HG03039 (cell line): ENCODE measurements around the gene AFP.

ENCODE experiments used
- ATAC-seq: cut with Tn5 transposase; IDR thresholded peaks from one replicate; pipeline ENCODE4 v1.9.1; 2021; ENCODE audit warnings: mild to moderate bottlenecking, moderate library complexity; ENCODE audit not compliant: unreplicated experiment

Gene AFP

DNA sequence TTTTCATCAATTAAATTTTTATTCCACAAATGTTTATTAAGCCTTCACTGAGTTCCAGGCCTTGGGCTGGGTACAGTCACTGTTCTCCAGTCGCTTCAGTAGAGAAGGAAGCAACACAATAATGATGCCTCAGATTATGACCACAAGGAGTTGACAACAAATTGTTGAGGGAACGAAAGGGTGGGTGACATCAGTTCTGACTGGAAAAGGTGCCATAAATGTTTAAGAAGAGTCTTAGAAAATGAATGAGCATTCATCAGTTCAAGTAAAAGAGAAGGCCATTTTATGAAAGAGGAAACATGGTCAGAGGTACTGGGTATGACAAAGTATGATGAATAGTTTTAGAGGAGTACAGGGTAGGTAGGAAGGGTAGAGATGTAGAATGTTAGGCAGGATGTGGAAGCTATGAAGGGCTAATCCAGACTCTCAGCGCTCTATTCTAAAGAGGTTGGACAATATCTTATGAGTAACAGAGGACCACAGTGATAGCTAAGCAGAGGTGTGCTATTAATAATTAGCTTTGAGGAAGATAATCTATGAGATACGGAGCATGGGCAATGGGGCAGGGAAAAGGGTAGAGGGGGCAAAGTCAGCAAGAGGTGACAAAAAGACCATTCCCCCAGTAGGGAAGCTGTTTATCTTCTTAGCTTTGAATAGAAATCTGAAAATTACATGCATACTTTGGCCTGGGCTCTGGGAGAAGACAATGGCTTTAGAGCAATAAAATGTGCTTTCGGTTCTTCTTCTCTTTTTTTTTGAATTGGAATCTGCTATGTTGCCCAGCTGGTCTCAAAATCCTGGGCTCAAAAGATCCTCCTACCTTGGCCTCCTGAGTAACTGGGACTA, 20.4 kb downstream of the AFP start:
- no peak for ATAC-seq

DNA sequence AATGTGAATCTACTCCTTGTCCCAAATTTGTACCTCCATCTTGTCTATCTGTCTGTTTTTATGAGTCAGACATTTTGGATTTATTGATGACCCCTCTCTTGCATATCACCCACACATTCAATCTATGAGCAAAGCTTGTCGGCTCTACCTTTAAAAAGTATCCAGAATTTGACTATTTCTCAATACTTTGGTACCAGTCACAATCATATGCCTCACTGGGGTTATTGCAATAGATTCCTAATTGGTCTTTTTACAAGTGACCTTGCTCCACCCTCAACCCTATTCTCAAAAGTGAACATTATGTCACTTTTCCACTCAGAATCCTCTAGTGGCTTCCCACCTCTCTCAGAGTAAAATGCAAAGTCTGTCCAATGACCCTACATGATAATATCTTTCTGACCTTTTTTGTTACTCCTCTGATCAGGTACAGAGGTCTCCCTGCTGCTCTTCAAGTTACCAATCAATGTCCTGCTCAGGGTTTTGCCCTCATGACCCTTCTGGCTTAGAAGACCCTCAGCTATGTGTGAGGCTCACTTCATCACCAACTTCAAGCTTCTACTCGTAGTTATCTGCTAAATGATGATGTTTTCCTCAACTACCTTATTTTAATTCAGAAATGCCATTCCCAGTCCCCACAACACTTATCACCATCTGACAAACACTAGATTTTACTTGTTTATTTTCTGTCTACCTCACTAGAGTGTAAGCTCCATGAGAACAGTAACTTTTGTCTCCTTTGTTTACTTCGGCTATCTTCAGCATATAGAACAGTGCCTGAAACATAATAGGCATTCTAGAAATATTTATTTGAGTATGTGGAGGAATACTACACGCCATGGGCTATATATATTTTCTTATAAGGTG, 22.4 kb downstream of the AFP start:
- ATAC-seq: no peak

DNA sequence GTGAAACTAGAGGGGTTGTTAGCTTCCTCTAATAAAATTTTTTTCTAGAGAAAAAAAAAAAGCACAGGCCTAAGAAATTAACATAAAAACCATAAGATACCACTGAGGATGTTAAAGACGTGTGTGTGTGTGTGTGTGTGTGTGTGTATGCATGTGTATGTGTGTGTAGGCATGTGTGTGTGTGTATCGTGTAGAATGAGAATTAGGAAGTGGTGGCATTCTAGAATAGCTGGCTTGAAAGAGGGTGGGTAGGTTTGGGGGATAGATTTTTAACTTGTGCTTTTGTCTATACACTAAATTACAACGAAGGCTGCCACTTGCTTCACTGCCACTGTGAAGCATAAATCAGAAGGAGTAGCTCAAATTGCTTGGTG, 23.0 kb downstream of the AFP start:
- no peak for ATAC-seq

DNA sequence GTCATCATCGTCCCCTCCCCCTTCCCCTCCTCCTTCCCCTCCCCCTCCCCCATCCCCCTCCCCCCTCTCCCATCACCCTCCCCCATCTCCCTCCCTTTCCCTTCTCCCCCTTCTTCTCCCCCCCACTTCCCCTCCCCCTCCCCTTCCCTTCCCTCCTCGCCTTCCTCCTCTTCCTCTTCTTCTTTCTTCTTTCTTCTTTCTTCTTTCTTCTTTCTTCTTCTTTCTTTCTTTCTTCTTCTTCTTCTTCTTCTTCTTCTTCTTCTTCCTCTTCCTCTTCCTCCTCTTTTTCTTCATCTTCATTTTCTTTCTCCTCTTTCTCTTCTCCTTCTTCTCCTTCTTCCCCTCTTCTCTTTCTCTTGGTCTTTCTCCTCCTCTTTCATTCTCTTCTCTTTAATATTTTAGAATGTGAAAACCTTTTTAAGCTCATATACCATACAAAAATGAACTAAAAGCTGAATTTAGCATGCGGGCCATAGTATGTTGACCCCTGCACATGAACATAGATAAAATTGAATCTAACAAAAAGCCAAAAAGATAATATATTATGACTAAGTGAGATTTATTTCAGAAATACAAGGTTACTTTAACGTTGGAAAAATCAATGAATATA, 25.0 kb downstream of the AFP start:
- no peak for ATAC-seq

DNA sequence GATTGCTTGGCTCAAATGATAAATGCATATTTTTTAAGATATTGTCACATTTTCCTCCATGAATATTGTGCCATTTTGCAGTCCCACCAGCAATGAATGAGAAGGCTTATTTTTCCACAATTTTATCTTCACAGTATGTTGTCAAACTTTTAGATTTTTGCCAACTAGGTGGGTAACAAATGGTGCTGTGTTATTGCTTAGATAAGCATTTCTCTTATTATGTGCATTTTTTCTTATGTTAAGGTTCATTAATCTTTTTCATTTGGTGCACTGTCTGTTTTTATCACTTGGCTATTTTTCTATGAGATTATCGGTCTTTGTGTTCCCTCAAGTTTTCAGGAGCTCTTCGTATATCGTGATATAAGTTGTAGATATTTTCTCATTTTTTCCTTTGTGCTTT, 32.1 kb downstream of the AFP start:
- no peak for ATAC-seq

DNA sequence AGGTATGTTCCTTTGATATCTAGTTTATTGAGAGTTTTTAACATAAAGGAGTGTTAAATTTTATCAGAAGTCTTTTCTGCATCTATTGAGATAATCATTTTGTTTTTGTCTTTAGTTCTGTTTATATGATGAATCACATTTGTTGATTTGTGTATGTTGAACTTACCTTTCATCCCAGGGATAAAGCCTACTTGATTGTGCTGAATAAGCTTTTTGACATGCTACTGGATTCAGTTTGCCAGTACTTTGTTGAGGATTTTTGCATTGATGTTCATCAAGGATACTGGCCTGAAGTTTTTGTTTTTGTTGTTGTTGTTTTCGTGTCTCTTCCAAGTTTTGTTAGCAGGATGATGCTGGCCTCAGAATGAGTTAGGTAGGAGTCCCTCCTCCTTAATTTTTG, 34.7 kb downstream of the AFP start:
- ATAC-seq: no peak

DNA sequence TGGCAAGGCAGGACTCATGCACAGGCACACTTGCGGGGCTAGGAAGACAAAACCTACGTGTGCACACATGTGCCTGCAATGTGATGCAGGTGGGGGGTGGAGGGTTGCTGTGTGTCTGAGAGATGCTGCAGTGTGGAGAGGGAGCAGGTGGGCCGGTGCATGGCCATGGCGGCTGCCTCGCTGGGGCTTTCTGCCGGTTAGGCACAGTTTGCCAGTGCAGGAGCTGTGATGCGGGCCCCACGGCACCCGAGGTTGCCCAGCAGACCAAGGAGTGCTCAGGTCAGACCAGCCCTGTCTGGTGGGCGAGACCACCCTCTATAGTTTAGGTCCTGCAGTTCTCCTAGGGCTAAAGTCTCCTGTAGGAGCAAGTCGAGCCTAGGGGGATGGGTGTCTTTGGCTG, 41.2 kb downstream of the AFP start:
- no peak for ATAC-seq

DNA sequence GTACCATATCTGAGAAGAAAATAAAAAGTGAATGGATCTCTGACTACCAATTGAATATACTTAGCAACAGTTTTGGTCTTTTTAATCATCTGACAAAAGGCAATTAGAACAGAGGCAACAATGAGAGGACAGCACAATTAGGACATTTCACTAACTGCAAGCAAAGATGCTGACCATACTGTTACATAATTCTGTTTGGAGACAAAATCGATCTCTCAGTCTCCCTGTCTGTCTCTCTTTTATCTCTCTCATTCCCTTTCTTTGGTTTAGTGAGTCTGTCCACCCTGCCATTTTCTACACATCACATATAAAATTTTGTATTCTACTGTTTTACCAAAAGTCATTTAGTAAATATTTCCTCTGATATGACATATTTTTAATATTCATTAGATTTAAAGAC, 43.3 kb downstream of the AFP start:
- no peak for ATAC-seq

DNA sequence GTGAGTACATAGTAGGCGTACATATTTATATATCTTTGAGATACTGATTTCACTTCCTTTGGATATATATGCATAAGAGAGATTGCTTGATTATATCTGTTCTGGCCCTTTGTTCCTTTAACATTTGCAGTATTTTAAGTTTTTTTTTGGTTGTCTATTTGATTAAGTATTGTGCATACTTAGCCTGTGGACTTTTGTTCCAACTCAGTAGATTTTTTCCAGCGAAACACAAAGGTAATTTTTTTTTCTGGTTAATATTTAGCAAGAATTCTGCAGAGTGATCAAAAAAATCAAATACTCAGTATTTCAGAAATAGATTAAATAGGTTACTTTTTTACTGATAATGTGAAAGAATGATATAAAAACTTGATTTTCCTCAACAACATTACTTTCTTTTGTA, 45.3 kb downstream of the AFP start, which contains the start of gene AFM:
Gene AFM, plus strand, starts transcription at position 388 of the 400 bp plus-strand sequence. CDS start 31 bp downstream, outside the sequence.
- ATAC-seq: no peak

DNA sequence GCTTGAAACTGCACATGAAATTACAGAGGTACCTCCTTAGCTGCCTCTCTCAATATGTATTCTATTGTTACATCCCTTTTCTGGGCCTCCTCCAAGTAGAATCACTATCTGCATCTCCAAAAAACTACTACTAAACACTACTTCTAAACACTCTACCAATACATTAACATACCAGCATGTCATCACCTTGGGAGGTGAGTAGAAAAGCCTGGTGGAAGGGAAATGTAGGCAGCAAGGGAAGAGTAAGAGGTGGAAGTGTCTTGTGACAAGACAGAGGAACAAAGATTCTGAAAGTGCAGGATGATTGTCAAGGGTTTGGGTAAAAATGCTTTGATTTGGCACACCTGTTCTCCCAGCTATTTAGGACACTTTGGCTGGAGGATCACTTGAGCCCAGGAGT, 49.1 kb downstream of the AFP start:
- ATAC-seq: no peak

DNA sequence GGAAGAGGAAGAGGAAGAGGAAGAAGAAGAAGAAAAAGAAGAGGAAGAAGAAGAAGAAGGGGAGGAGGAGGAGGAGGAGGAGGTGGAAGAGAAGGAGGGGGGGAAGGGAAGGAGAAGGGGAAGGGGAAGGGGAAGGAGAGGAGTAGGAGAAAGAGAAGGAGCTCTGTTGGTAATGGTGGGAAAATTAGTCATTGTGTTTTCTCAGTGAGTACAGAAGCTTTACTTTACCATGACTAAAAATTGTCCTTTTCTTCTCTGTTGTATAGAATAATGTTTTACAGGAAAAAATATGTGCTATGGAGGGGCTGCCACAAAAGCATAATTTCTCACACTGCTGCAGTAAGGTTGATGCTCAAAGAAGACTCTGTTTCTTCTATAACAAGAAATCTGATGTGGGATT, 49.6 kb downstream of the AFP start:
- ATAC-seq: no peak

DNA sequence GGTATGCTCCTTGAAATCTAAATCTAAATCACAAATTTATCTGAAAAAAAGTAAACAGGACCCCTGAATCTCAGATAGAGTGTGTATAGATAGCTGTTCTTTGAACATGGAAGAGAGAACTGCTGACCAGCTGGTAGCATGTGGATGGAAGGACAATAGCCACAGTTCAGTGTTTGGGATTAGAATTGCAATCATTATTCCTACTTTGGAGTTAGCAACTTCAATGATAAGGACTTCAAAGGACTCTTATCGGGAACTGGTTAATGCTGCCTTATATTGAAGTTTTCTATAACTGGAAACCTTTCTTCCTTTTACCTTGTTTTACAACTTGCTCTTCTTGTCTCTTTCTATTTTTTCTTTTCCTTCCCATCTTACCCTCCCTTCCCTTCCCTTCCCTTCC, 50.5 kb downstream of the AFP start:
- no peak for ATAC-seq

DNA sequence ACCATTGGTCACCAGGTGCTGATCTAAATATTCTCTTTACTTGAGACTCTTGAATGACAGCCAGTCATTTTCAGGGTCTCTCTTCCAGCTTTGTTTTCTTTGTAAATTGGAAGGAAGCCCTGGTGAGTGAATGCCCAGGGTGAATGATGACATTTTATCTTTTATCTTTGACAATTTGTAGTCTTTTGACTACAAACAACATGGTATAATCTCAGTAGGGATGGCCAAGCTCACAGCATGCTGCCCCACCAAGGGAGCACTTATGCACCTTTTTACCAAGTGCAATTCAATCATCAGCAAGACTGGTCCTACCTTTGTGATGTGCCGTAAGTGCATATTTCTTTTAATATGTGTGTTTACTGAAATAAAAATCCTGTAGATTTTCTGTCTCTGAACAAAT, 51.2 kb downstream of the AFP start:
- no peak for ATAC-seq

DNA sequence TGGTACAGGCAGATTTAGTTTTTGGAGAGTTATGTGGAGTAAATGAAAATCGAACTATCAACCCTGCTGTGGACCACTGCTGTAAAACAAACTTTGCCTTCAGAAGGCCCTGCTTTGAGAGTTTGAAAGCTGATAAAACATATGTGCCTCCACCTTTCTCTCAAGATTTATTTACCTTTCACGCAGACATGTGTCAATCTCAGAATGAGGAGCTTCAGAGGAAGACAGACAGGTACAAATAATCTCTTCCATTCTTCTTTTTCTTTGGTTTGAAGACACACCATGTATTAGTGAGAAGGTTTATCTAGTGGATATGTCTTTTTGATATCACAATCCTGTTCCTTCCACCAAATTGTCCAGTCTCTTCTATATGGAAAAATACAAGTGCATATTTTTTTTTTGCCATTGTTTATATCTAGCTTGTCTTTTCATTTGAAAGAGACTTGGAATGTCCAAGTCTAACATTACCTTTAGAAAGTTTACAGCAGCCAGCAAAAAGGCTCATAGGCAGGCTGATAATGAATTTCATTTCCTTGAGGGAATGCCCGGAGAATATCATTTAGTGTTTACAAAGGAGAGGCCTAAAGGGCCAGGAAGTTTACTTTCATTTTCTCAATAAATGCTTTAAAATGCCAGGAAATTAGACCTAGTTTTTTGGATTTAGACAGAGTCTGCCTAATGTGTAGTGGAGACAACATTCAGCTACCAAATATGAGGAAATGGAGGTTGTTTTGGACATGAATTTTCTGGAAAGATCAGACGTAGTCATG, 64.2 kb downstream of the AFP start:
- ATAC-seq: no peak

DNA sequence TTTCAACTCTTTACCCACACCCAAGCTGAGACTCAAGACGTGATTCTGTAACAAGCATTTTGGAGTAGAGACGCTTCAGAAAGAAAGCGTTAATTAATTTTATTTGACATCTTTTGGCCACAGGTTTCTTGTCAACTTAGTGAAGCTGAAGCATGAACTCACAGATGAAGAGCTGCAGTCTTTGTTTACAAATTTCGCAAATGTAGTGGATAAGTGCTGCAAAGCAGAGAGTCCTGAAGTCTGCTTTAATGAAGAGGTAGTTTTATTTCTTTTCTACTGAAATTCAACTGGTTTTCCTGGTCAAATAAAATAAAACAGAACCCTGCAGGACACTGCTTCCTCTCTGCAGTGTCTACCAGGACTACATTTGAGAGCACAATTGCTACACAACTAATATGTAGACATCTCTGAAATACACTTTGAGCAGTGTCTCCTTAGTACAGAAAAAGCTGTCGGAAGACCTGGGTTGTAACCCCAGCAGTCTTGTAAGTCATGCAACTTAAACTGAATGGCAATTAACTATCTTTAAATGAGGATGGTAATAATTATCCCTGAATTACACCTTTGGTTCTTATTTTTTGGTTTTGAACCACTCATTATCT, 65.7 kb downstream of the AFP start:
- ATAC-seq: no peak

DNA sequence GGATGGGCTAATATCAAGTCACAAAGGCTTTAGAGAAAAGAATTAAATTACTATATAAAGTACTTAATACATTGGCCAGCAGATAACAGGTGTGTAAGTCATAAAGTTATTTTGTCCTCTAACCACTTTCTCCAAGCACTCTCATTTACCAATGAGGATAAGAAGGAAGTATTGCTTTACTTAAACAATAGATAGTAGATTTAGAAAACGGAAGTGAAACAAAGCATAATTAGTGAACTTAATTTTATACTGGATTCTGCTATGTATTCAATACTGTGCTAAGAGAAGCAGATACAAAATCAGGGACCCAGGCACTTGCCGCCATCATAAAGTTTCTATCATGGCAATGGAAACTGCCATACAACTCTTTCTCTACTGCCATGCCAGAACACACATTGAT, 69.5 kb downstream of the AFP start:
- no peak for ATAC-seq
